ENCODE data around the gene NBAS. TPM values are rescaled to one million over a fixed set of nuclear protein-coding genes. Genes with fewer than 3 reads are reported as not detected.

NBAS gene
- total and polyA plus RNA-seq, 2 of the 4 experiments (the other 2 are of a cell fraction): 22.3 to 105 TPM

DNA sequence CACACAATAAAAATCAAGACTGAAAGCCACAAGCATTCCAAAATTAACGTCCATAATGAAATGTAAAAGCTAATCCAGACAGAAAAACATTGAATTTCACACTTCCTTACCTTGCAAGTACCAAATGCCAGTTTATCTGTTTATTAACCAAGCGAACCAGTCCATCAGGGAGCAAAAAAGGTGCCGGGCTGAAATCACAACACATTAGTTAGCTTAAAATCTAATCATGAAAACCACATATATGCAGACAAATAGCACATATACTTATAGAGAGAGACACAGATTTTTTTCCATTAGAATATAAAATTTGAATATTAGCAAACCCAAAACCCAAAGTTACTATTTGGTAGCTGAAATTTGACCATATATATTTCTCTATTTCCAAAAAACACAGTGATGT is 7.2 kb downstream of the NBAS start:
- Histone ChIP-seq H3K9me1 (ENCODE audit: insufficient read depth, low read length) (peaks cover 3% of the 10 kb centered on the region), H3K56ac (ENCODE audit: extremely low read depth, insufficient read depth, low read length) (no peak overlapping the region), H2BK5ac (ENCODE audit: low read depth, low read length, poor library complexity, severe bottlenecking) (no peak overlapping the region), H2BK15ac (ENCODE audit: low read depth, low read length) (no peak overlapping the region), H3K36me3 (ENCODE audit: control insufficient read depth, insufficient read depth, low read length) (peaks cover 15% of the 10 kb centered on the region), H3K14ac (replicated peaks; ENCODE audit: low read depth, low read length) (no peak overlapping the region), H3K4me1 (ENCODE audit: control insufficient read depth, insufficient read depth, low read length) (no peaks in the 10 kb centered on the region), H3K4ac (ENCODE audit: low read depth, low read length) (no peak overlapping the region), H2AK5ac (ENCODE audit: low read depth, low read length) (no peak overlapping the region), H4K5ac (ENCODE audit: low read depth, low read length) (no peak overlapping the region), H4K91ac (ENCODE audit: insufficient read depth, low read depth, low read length) (no peak overlapping the region), H3K27me3 (ENCODE audit: control insufficient read depth, insufficient read depth, low read length) (no peaks in the 10 kb centered on the region), H2BK120ac (ENCODE audit: low read depth, low read length) (no peak overlapping the region), H4K8ac (ENCODE audit: low read depth in 2 of 2, low read length in 2 of 2) (no peak overlapping the region), H3K9ac (ENCODE audit: low read depth, low read length) (no peak overlapping the region), H3K27ac (ENCODE audit: insufficient read depth, low read length) (no peak overlapping the region; the same call in 1 of the 2 replicates), H3K4me3 (ENCODE audit: insufficient read depth, low read depth, low read length) (no peak overlapping the region), H4K20me1 (ENCODE audit: insufficient read depth, low read length) (peaks cover 5% of the 10 kb centered on the region; the same call in 1 of the 2 replicates), H3K9me3 (ENCODE audit: control insufficient read depth, insufficient read depth, low read length) (no peaks in the 10 kb centered on the region), H3K79me1 (ENCODE audit: low read depth in 1 of 2, low read length in 2 of 2) (peaks cover 17 to 21% of the 10 kb centered on the region in 2 experiments; a peak in 3 of 4 replicates), H2AFZ (replicated peaks; ENCODE audit: low read length, poor library complexity) (no peak overlapping the region), H3K4me2 (ENCODE audit: low read depth, low read length) (no peak overlapping the region), H3K18ac (ENCODE audit: low read depth, low read length) (no peak overlapping the region), H2AK9ac (replicated peaks; ENCODE audit: low read depth, low read length, poor library complexity) (no peak overlapping the region), H2BK20ac (ENCODE audit: low read depth, low read length) (no peak overlapping the region), H3K23ac (ENCODE audit: low read depth, low read length) (no peak overlapping the region)
- ChIA-PET POLR2A (ENCODE audit: unreplicated experiment) (no interaction called here), CTCF (no interaction called here)
- intact Hi-C loops (cut with micrococcal nuclease): no loop called here
- dilution Hi-C loops (cut with HindIII; ENCODE audit: low sequenced_read_pairs, unreplicated experiment): no loop called here
- no peak for DNase-seq
- no peak for TF ChIP-seq RFX5 (IDR thresholded peaks at IDR 0.05; ENCODE audit: low read depth, low read length)
- TF ChIP-seq FOS (IDR thresholded peaks at IDR 0.05; ENCODE audit: low read depth, low read length): no peak
- no peak for TF ChIP-seq RCOR1 (IDR thresholded peaks at IDR 0.05; ENCODE audit: insufficient replicate concordance, low read length)
- TF ChIP-seq CHD1 (IDR thresholded peaks at IDR 0.05; ENCODE audit: low read depth, low read length): no peak
- TF ChIP-seq, protein P1, sequence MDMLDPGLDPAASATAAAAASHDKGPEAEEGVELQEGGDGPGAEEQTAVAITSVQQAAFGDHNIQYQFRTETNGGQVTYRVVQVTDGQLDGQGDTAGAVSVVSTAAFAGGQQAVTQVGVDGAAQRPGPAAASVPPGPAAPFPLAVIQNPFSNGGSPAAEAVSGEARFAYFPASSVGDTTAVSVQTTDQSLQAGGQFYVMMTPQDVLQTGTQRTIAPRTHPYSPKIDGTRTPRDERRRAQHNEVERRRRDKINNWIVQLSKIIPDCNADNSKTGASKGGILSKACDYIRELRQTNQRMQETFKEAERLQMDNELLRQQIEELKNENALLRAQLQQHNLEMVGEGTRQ (IDR thresholded peaks at IDR 0.05; ENCODE audit: low read depth, low read length): no peak
- no peak for TF ChIP-seq POLR2A (IDR thresholded peaks at IDR 0.05; ENCODE audit: low read depth, low read length)
- TF ChIP-seq NFE2L2 (IDR thresholded peaks at IDR 0.05; ENCODE audit: low read depth, low read length): no peak
- TF ChIP-seq CEBPB (IDR thresholded peaks at IDR 0.05; ENCODE audit: low read depth, low read length): no peak
- no peak for TF ChIP-seq BHLHE40 (IDR thresholded peaks at IDR 0.05; ENCODE audit: low read depth, low read length)
- no peak for TF ChIP-seq SMC3 (IDR thresholded peaks at IDR 0.05; ENCODE audit: low read depth, low read length)
- no peak for TF ChIP-seq MAZ (IDR thresholded peaks at IDR 0.05; ENCODE audit: borderline replicate concordance, low read depth, low read length)
- no CpG with 5 or more reads among the region's 3 CpGs for WGBS, 2 experiments (ENCODE audit: extremely low coverage in 2 of 2, insufficient read length in 1 of 2)
- BruUV-seq (replicated peaks): no TSS peak
- ATAC-seq (ENCODE audit: low read depth): no peak
- in situ Hi-C loops (cut with MboI; ENCODE audit: low sequenced_read_pairs): no loop called here

All from IMR-90 (cell line).